ENCODE measurements around the gene CAMK1D. TPM values are rescaled to one million over a fixed set of nuclear protein-coding genes. Genes with fewer than 3 reads are reported as not detected.

The CAMK1D gene
- total RNA-seq, 3 donors from 2014 or later (not counting 1 experiment from before 2014, with no cell fraction given) = 44.2 to 56.4 (median 49.7) TPM

- peak in 1 of 2 donors; percentile 36 for DNase-seq
- Histone ChIP-seq H3K27ac (ENCODE audit: low read length) (no peak overlapping the region), H3K4me1 (ENCODE audit: control insufficient read depth, insufficient read depth, low read length) (peaks cover 5% of the 10 kb centered on the region), H3K9me3 (ENCODE audit: control insufficient read depth, insufficient read depth, low read length) (no peaks in the 10 kb centered on the region), H3K4me3 (ENCODE audit: low read length) (no peak overlapping the region), H3K36me3 (ENCODE audit: control insufficient read depth, insufficient read depth, low read length) (no peaks in the 10 kb centered on the region), H3K27me3 (ENCODE audit: control insufficient read depth, insufficient read depth, low read length) (no peaks in the 10 kb centered on the region)
- H3K36me3 Mint-ChIP-seq = no peaks in the 10 kb centered on the region
- no peaks in the 10 kb centered on the region for H3K9me3 Mint-ChIP-seq
- no peaks in the 10 kb centered on the region for H3K27me3 Mint-ChIP-seq (ENCODE audit: low read depth in 2 of 2)
- no peak for TF ChIP-seq CTCF (IDR thresholded peaks at IDR 0.05)
- WGBS (ENCODE audit: insufficient coverage) = 91% methylated on average over 10 of the region's 10 CpGs
- peaks cover 32 to 48% of the 10 kb centered on the region in 2 donors for H3K4me1 Mint-ChIP-seq
- no peak overlapping the region for H3K27ac Mint-ChIP-seq
- no peak overlapping the region for H3K4me3 Mint-ChIP-seq
- ATAC-seq = no peak
- intact Hi-C loops (cut with micrococcal nuclease) = no loop called here
These were observed 285.8 kb downstream of the CAMK1D start for GRCh38 chr10:12635127-12635541.

GRCh38 chr10:12636571-12636970 is 287.2 kb downstream of the CAMK1D start:
- H3K4me1 ChIP-seq (ENCODE audit: control insufficient read depth, insufficient read depth, low read length) = peaks cover 5% of the 10 kb centered on the region
- WGBS (ENCODE audit: insufficient coverage) = 89% methylated on average over 3 of the region's 3 CpGs
- Mint-ChIP-seq H3K9me3 (no peaks in the 10 kb centered on the region), H3K36me3 (no peaks in the 10 kb centered on the region), H3K27ac (no peak overlapping the region), H3K4me1 (peaks cover 32 to 48% of the 10 kb centered on the region in 2 donors), H3K4me3 (no peak overlapping the region), H3K27me3 (ENCODE audit: low read depth in 2 of 2) (no peaks in the 10 kb centered on the region)
- intact Hi-C loops (cut with micrococcal nuclease) = no loop called here
- H3K4me3 ChIP-seq (ENCODE audit: low read length) = no peak overlapping the region
- H3K27ac ChIP-seq (ENCODE audit: low read length) = no peak overlapping the region
- DNase-seq (no peak), ATAC-seq (no peak)
- no peak for TF ChIP-seq CTCF (IDR thresholded peaks at IDR 0.05)
- H3K36me3 ChIP-seq (ENCODE audit: control insufficient read depth, insufficient read depth, low read length) = no peaks in the 10 kb centered on the region
- H3K27me3 ChIP-seq (ENCODE audit: control insufficient read depth, insufficient read depth, low read length) = no peaks in the 10 kb centered on the region
- H3K9me3 ChIP-seq (ENCODE audit: control insufficient read depth, insufficient read depth, low read length) = no peaks in the 10 kb centered on the region

- intact Hi-C loops (cut with micrococcal nuclease) = no loop called here
These were observed 288.3 kb downstream of the CAMK1D start for GRCh38 chr10:12637649-12638048.

More at GRCh38 chr10:12637649-12638048, 288.3 kb downstream of the CAMK1D start:
- ATAC-seq (no peak), DNase-seq (no peak)
- no peaks in the 10 kb centered on the region for H3K36me3 Mint-ChIP-seq
- no peak overlapping the region for H3K4me3 Mint-ChIP-seq
- H3K4me1 ChIP-seq (ENCODE audit: control insufficient read depth, insufficient read depth, low read length) = peaks cover 5% of the 10 kb centered on the region
- no peaks in the 10 kb centered on the region for H3K36me3 ChIP-seq (ENCODE audit: control insufficient read depth, insufficient read depth, low read length)
- no peaks in the 10 kb centered on the region for H3K27me3 Mint-ChIP-seq (ENCODE audit: low read depth in 2 of 2)
- H3K27me3 ChIP-seq (ENCODE audit: control insufficient read depth, insufficient read depth, low read length) = no peaks in the 10 kb centered on the region
- no peak overlapping the region for H3K4me3 ChIP-seq (ENCODE audit: low read length)
- no peaks in the 10 kb centered on the region for H3K9me3 ChIP-seq (ENCODE audit: control insufficient read depth, insufficient read depth, low read length)
- no peak overlapping the region for H3K27ac Mint-ChIP-seq
- TF ChIP-seq CTCF (IDR thresholded peaks at IDR 0.05) = no peak
- WGBS (ENCODE audit: insufficient coverage) = 95% methylated on average over 5 of the region's 8 CpGs
- H3K9me3 Mint-ChIP-seq = no peaks in the 10 kb centered on the region
- H3K27ac ChIP-seq (ENCODE audit: low read length) = no peak overlapping the region
- peaks cover 32 to 48% of the 10 kb centered on the region in 2 donors for H3K4me1 Mint-ChIP-seq
